WI38 (cell line): ENCODE measurements around the gene RBMS3.

Experiments used
- H3K4me3 ChIP-seq: 2 replicates; pipeline ENCODE4 v1.5.1; 2011; ENCODE audit warnings: low read depth, mild to moderate bottlenecking, control low read depth, low read length
- TF ChIP-seq, protein P1 (sequence below): IDR thresholded peaks from 2 replicates; pipeline ENCODE4 v1.5.1; 2012; ENCODE audit warnings: low read depth, mild to moderate bottlenecking, control low read depth, low read length

Gene RBMS3

DNA sequence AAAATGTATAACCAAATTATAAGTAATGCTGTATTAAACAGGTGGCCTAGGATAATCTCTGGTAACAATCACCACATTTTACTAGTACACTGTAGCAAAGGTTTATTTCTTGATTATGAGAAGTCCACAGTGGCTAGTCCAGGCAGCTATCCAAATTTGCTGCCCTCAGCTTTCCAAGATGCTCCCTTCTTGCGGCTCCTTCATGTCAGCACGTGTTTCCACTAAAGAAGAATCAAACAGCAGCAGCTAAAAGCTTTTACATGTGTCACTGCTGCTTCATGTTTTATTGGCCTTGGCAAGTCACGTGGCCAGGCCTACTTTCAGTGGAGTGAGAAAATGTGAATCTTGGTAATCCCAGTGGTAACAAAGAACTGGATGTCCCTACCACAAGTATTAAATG is 5.6 kb upstream of the RBMS3 start:
- TF ChIP-seq, protein P1, sequence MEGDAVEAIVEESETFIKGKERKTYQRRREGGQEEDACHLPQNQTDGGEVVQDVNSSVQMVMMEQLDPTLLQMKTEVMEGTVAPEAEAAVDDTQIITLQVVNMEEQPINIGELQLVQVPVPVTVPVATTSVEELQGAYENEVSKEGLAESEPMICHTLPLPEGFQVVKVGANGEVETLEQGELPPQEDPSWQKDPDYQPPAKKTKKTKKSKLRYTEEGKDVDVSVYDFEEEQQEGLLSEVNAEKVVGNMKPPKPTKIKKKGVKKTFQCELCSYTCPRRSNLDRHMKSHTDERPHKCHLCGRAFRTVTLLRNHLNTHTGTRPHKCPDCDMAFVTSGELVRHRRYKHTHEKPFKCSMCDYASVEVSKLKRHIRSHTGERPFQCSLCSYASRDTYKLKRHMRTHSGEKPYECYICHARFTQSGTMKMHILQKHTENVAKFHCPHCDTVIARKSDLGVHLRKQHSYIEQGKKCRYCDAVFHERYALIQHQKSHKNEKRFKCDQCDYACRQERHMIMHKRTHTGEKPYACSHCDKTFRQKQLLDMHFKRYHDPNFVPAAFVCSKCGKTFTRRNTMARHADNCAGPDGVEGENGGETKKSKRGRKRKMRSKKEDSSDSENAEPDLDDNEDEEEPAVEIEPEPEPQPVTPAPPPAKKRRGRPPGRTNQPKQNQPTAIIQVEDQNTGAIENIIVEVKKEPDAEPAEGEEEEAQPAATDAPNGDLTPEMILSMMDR: no peak
- no peak overlapping the region for H3K4me3 ChIP-seq

DNA sequence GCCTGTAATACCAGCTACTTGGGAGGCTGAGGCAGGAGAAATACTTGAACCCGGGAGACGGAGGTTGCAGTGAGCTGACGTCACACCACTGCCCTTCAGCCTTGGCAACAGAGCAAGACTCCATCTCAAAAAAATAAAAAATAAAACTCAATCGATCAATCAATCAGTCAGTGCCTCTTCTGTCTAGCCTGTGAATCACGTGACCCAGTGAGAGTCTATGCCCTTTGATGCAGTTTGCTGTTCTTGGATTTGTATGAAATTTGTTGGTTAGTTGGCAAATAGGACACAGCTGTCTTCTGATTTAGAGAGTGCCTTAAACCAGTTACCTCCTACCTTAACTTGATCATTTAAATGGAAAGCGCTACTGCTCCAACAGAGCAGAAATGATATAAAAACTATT is 3.6 kb upstream of the RBMS3 start:
- no peak overlapping the region for H3K4me3 ChIP-seq
- TF ChIP-seq, protein P1: no peak

DNA sequence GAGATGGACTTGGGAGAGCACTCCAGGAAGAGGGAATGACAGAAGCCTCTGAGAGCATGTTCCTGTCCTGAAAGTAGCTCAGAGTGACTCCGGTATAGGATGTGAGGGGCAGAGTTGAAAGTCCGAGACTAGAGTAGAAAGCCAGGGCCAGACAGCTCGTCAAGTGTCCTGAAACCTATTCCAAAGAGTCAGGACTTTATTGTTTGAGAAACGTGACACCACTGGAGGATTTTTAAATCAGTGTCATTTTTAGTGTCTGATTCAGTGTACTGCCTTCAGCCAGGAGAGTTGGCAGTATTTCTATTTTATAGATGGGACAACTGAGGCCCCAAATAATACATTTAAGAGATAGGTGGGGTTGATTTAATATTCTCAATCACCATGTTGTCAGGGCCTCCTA is 1.6 kb upstream of the RBMS3 start:
- TF ChIP-seq, protein P1: no peak
- H3K4me3 ChIP-seq: peak overlapping the region; percentile 80

DNA sequence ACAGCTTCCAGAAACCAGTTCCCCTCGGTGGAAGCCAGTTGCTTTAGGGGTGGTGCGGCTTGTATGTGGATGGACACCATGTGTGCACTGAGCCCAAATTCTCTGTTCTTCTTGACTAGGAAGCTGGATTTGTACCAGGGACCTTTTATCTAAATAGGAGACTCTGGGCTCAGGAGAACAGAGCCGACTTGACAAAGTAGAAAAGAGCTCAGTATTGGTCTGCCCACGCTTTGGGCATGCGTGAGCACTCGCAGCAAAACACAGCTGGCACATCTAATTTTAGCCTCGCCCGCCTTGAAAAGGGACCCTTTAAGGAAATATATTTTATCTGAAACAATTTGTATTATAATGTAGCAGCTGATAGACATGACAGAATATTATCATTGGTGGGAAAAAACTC is 1.1 kb upstream of the RBMS3 start:
- peak overlapping the region; percentile 80 for H3K4me3 ChIP-seq
- TF ChIP-seq, protein P1: no peak

DNA sequence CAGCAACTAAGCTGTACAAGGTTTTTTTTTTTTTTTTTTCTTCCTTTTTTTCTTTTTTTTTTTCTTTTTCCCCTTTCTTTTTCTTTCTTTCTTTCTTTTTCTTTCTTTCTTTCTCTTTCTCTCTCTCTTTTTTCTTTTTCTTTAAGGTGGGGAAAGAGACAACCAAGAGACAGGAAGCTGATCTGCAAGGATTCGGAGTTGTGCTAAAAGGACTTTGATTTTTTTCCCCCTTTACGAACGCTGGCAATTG is 148 bp downstream of the RBMS3 start:
- TF ChIP-seq, protein P1: no peak

DNA sequence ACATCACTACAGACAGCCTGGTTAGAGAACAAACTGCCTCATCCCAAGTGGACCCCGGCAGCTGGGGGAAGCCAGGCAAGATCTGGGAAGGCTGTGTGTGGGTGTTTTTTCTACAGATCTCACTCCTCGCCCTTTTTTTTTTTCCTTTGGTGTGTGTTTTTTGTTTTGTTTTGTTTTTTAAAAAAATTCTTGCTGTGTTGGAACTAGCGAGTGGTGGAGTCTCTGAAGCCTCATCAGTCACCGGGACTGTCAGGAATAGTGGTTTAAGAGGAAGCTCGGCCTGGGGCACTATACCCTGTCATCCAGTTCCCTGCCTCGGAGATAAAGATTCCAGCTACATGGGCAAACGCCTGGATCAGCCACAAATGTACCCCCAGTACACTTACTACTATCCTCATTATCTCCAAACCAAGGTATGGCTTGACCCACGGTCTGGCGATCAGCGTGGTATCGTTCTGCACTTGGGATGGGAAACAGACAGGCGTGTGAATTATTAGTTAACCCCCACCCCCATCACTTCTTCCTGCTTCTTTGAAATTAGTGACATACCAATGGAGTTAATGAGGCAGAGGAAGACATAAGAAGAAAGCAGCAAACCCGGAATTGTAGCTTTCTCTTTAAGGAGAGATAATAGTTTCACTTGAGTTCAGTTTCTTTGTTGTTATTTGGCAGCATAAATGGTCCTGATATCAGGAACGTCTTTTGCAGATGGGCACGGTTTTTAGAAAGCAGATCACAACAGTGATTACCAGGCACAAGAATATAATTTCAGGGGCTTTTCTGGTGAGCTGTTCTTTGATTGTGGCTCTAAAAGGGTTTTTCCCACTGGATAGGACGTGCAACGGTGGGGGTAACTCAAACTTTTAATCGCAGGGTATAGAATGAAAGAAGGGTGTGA is 722 bp downstream of the RBMS3 start:
- TF ChIP-seq, protein P1: no peak
- H3K4me3 ChIP-seq: peak overlapping the region; percentile 80

More for the DNA sequence above, 148 bp downstream of the RBMS3 start:
- H3K4me3 ChIP-seq: peak overlapping the region; percentile 80

DNA sequence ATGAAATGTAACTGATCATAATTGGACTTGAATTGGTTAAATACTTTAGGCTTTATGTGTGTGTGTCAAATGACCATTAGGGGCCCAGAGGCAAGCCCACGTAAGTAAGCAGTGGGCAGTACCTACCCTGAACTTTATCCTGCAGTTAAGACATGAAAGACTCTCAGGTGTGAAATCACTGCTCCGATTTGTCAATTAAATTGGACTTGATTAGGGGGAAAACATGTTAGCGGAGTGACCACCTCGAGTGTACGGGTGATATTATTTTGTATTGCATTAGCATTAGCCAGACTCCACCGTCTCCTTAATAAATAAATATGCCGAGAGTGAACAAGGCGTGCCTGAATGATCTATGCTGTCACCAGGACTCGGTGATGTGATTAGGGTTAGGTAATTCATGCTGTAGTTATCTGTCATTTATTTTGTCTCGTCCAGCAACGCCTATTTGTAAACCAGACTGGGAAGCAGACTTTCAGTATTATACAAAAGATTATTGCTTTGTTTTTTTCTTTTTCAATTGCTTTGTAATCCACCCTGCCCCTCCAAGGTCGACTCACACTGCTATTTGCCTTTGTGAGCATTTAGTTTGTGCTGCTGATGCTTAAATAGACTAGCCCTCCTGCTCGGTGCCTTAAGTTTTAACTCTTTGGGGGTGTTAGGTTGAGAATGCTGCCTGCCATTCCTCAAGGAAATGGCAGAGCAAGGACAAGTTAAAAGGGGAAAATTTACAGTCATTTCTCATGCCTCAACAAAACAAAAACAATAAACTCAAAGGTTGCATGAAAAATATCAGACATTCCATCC is 1.8 kb downstream of the RBMS3 start:
- TF ChIP-seq, protein P1: no peak
- H3K4me3 ChIP-seq: peak overlapping the region; percentile 80
